ENCODE measurements around the gene E2F3.

DNA sequence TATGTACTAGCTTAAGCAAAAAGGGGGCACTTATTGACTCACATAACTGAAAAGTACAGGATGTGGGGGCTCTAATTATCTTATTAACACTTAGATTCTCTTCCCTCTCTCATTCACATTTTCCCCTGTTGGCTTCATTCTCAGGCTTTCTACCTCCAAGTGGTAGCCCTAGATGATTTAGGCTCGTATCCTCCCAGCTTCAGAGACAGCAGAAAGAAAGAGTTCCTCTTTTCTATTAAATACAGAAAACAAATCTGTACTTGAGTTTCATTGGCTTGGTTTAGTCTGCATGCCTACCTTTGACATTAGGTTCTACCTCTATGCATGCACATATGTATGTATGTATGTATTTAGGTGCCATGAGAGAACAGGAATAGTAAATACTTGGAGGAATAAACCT is 15.5 kb upstream of the E2F3 start:
- TF ChIP-seq, protein P1, sequence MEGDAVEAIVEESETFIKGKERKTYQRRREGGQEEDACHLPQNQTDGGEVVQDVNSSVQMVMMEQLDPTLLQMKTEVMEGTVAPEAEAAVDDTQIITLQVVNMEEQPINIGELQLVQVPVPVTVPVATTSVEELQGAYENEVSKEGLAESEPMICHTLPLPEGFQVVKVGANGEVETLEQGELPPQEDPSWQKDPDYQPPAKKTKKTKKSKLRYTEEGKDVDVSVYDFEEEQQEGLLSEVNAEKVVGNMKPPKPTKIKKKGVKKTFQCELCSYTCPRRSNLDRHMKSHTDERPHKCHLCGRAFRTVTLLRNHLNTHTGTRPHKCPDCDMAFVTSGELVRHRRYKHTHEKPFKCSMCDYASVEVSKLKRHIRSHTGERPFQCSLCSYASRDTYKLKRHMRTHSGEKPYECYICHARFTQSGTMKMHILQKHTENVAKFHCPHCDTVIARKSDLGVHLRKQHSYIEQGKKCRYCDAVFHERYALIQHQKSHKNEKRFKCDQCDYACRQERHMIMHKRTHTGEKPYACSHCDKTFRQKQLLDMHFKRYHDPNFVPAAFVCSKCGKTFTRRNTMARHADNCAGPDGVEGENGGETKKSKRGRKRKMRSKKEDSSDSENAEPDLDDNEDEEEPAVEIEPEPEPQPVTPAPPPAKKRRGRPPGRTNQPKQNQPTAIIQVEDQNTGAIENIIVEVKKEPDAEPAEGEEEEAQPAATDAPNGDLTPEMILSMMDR (IDR thresholded peaks at IDR 0.05; ENCODE audit: borderline replicate concordance, extremely low read depth, low read length, poor library complexity, severe bottlenecking) = no peak
- no peak for TF ChIP-seq EZH2 (IDR thresholded peaks at IDR 0.05; ENCODE audit: borderline replicate concordance, low read depth, low read length, severe bottlenecking)

All from DND-41 (cell line).